Pericardium fibroblast (primary cell): ENCODE data around the gene CD300LB. TPM values are rescaled to one million over a fixed set of nuclear protein-coding genes. Genes with fewer than 3 reads are reported as not detected.

Experiments used
- total RNA-seq: library from RNA; depleted of rRNA; stranded (reverse); fragments of >200 nt; gene quantifications from 2 replicates; pipeline ENCODE4 v1.2.3, GENCODE V29; 2015

The CD300LB gene
- total RNA-seq = not detected in 2 replicates

DNA sequence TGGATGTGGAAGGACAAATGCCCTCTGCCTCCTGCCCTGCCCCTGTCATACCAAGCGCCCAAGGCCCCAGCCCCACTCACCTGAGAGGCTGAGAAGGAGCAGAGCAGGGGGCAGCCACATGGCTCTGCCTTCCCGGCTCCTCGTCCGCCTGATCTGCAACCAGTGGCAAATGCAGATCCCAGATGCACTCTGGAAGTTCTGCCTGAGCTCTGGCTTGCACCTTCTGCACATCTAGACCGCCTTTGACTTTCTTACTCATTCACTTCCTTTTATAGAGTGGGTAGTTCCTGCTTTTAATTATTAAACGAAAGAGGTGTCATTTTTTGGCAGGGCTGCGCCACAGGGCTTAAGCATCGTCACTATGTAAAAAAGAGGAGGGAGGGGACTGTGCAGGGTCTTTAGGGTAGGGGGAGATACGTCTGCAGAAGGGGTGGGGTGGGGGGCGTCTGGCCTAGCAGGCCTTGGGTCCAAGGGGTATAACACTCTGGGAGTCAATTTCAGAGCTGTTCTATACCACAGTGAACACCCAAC lies at the start of gene CD300LB:
Gene CD300LB, minus strand, starts transcription at position 245 of the 531 bp plus-strand sequence. Its CDS starts 125 bp downstream, at position 120.

DNA sequence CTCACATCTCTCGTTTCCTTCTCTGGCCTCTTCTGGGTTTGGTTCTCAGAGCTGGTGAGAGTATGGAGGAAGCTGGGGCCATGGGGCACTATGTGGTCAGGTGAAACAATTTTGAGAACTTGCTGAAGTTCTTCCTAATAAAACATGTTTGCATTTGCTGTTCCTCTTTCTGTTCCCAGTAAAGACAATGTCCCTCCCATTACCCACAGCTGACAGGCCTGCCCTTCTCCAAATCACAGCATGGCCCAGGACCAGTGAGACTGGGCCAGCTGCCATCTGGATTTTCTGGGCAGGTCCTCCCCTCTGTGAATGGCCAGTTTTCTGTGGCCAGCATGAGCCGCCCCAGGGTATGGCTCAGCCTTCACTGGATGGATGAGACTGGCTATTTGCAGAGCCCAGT lies 36.1 kb upstream of the CD300LB start, which contains the start of gene CD300H:
Gene CD300H, minus strand, starts transcription at position 113 of the 400 bp plus-strand sequence.

GRCh38 chr17:74545843-74546230 lies 14.6 kb upstream of the CD300LB start, which contains the start of gene CD300C:
TSS of gene CD300C (minus strand) at chr17:74546115. CDS start at chr17:74545782, 333 bp downstream.

Other genes with a start within 250 kb of the CD300LB start
- gene KIF19, start 205.2 kb downstream of the CD300LB start, total RNA-seq = not detected in 2 replicates
- gene BTBD17, start 169.6 kb downstream of the CD300LB start, total RNA-seq = not detected in 2 replicates
- not detected in 2 replicates for gene GPR142, start 164.0 kb downstream of the CD300LB start, total RNA-seq
- 6.9 and 54.8 TPM in 2 replicates for gene GPRC5C, start 99.4 kb downstream of the CD300LB start, total RNA-seq
- not detected in 2 replicates for gene CD300A, start 64.8 kb downstream of the CD300LB start, total RNA-seq
- gene CD300C, start 14.6 kb upstream of the CD300LB start, total RNA-seq = not detected in 2 replicates
- gene CD300H, start 36.0 kb upstream of the CD300LB start, total RNA-seq = not detected in 2 replicates
- gene CD300LD, start 60.8 kb upstream of the CD300LB start, total RNA-seq = not detected in 2 replicates
- gene CD300E, start 92.3 kb upstream of the CD300LB start, total RNA-seq = not detected in 2 replicates
- gene CD300LF, start 181.4 kb upstream of the CD300LB start, total RNA-seq = not detected in 2 replicates
- 0.35 TPM in 1 of 2 replicates, not detected in the other for gene RAB37, start 205.8 kb upstream of the CD300LB start, total RNA-seq
- 16.1 and 35.2 TPM in 2 replicates for gene NHERF1, start 217.2 kb upstream of the CD300LB start, total RNA-seq
- 19.7 and 24.7 TPM in 2 replicates for gene NAT9, start 244.9 kb upstream of the CD300LB start, total RNA-seq